T-helper 2 cell (primary cell): Measurements from ENCODE around the gene SPAG9.

Experiments
- DNase-seq, 5 experiments: peaks; one replicate each; pipeline versions ENCODE4 v3.0.0 to v3.0.0-alpha.2; 2012 to 2022

Gene SPAG9

GRCh38 chr17:51034800-51035199, 85.9 kb downstream of the SPAG9 start:
- DNase-seq, result no peak

- no peak for DNase-seq
Measured at GRCh38 chr17:51032850-51033249, 87.8 kb downstream of the SPAG9 start.

- DNase-seq, result peak in 2 of 5 experiments; percentile 34 to 80
Measured at GRCh38 chr17:51029568-51030463, 90.9 kb downstream of the SPAG9 start.

GRCh38 chr17:51029142-51029541, 91.5 kb downstream of the SPAG9 start:
- DNase-seq, result no peak

- DNase-seq, result no peak
Measured at GRCh38 chr17:51028176-51028863, 92.3 kb downstream of the SPAG9 start.

- no peak for DNase-seq
Measured at GRCh38 chr17:51018541-51018940, 102.1 kb downstream of the SPAG9 start.

GRCh38 chr17:51017270-51017669, 103.4 kb downstream of the SPAG9 start:
- DNase-seq, result no peak

- no peak for DNase-seq
Measured at GRCh38 chr17:51016099-51016498, 104.6 kb downstream of the SPAG9 start.

- DNase-seq, result no peak
Measured at GRCh38 chr17:51015145-51015558, 105.5 kb downstream of the SPAG9 start.

- no peak for DNase-seq
Measured at GRCh38 chr17:51014129-51014528, 106.5 kb downstream of the SPAG9 start.

GRCh38 chr17:51013322-51013721, 107.3 kb downstream of the SPAG9 start:
- no peak for DNase-seq

- no peak for DNase-seq
Measured at GRCh38 chr17:51012538-51012937, 108.1 kb downstream of the SPAG9 start.

- DNase-seq, result no peak
Measured at GRCh38 chr17:51010173-51010675, 110.4 kb downstream of the SPAG9 start.

GRCh38 chr17:51006601-51007000, 114.1 kb downstream of the SPAG9 start:
- DNase-seq, result no peak

GRCh38 chr17:51005768-51006167, 114.9 kb downstream of the SPAG9 start:
- no peak for DNase-seq

GRCh38 chr17:51004249-51004648, 116.4 kb downstream of the SPAG9 start:
- no peak for DNase-seq

- peak in 2 of 5 experiments; percentile 39 to 77 for DNase-seq
Measured at GRCh38 chr17:51000835-51001638, 119.6 kb downstream of the SPAG9 start.

GRCh38 chr17:50995668-50996067, 125.0 kb downstream of the SPAG9 start:
- DNase-seq, result no peak

GRCh38 chr17:50993544-50993943, 127.1 kb downstream of the SPAG9 start:
- DNase-seq, result no peak

- DNase-seq, result no peak
Measured at GRCh38 chr17:50989149-50989548, 131.5 kb downstream of the SPAG9 start.

- DNase-seq, result no peak
Measured at GRCh38 chr17:50988427-50988826, 132.2 kb downstream of the SPAG9 start.

GRCh38 chr17:50986989-50987660, 133.5 kb downstream of the SPAG9 start:
- peak in 1 of 5 experiments; percentile 54 for DNase-seq
